Omental fat pad (tissue), 4 donors: ENCODE results near the gene RUNX1. TPM values are rescaled to one million over a fixed set of nuclear protein-coding genes. Genes with fewer than 3 reads are reported as not detected.

Source experiments
- ATAC-seq: fragments of 150-250 bp; one replicate; pipeline ENCODE4 v1.9.1; 2016; ENCODE audit warnings: mild to moderate bottlenecking, moderate library complexity; ENCODE audit not compliant: low FRiP score
- DNase-seq: peaks from one replicate; pipeline ENCODE4 v3.0.0-alpha.2; 2019; ENCODE audit warnings: low spot score
- total RNA-seq, 4 donors: library from RNA; depleted of rRNA; stranded (reverse); fragments of >200 nt; gene quantifications; one replicate each; pipeline ENCODE4 v1.1.0, GENCODE V29; 2016
- TF ChIP-seq, protein P1 (sequence below), 3 donors: fragments of 450-650 bp; IDR thresholded peaks; one replicate each; pipeline ENCODE4 v1.5.1; 2016 to 2017; ENCODE audit warnings: antibody characterized with exemption in 3 of 3, mild to moderate bottlenecking in 3 of 3, moderate library complexity in 2 of 3

The RUNX1 gene
- total RNA-seq, 4 donors from 2014 or later: 21.1 to 75.9 (median 30.2) TPM

DNA sequence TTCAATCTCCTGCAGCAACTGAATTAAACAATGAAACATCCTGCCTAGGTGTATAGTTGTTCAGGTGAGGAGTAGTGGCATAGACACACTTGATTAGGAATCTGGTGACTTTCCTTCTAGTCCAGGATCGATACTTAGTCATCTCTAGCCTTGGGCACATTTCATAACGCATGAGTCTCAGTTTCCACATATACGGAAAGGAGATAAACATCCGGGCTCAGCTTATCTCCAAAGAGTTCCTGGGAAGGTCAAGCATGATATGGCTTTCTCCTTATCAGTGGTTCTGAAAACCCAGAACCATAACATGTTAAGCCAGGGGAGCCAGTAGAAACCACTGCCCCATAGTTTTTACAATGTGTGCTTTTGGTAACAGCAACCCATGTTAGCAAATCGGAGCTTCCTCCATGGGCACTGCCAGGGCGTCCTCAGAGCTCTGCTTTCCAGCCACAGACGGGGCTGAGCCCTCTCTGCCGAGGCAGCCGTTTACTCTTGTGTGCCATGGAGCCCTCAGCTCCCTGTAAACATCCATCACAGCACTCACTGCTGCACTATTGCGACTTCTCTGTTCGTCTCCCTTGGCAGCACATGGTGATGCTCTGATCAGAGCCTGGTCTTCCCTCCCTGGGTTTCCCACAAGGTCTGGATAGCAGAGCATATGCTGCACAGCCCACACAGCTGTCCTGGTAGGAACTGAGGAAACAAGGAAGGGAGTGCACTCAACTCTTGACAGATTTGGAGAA lies 34.6 kb downstream of the RUNX1 start:
- TF ChIP-seq, protein P1, sequence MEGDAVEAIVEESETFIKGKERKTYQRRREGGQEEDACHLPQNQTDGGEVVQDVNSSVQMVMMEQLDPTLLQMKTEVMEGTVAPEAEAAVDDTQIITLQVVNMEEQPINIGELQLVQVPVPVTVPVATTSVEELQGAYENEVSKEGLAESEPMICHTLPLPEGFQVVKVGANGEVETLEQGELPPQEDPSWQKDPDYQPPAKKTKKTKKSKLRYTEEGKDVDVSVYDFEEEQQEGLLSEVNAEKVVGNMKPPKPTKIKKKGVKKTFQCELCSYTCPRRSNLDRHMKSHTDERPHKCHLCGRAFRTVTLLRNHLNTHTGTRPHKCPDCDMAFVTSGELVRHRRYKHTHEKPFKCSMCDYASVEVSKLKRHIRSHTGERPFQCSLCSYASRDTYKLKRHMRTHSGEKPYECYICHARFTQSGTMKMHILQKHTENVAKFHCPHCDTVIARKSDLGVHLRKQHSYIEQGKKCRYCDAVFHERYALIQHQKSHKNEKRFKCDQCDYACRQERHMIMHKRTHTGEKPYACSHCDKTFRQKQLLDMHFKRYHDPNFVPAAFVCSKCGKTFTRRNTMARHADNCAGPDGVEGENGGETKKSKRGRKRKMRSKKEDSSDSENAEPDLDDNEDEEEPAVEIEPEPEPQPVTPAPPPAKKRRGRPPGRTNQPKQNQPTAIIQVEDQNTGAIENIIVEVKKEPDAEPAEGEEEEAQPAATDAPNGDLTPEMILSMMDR (IDR thresholded peaks at IDR 0.05): no peak
- DNase-seq (no peak), ATAC-seq (no peak)

DNA sequence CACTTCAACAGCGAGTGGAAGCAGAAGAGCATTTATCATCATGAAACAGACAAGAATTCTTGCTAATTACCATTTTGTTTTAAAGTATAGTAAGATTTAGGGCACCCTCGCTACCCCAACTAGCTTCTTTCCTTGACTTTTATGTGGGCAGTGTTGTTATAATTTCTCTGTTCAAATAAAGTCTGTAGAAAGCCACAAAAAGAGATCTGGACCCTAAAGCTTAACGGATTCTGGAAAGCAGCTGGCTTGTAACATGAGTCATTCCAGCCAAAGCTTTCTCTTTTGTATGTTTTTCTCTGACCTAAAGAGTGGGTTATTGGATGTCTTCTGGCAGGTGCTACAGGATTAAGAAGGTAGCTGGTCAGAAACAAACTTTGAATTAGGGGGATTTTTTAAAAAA lies 37.4 kb downstream of the RUNX1 start:
- ATAC-seq: no peak
- no peak for DNase-seq
- TF ChIP-seq, protein P1 (IDR thresholded peaks at IDR 0.05): no peak

DNA sequence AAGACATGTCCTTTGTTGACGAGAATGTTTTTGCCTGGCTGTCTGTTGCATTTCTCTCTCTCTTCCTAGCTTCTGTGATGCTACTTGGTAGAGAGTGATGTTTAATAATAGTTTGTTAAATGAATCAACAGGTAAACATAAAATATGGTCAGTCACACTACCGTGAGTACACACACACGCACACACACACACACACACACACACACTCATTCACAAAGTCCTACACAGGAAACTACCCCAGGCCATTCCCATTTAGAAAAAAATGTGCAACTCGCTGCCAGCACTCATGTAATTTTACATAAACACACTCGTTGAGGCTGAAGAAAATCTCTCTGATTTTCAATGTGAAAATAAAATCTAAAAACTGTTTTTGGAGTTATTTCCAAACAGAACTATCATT lies 38.7 kb downstream of the RUNX1 start:
- TF ChIP-seq, protein P1 (IDR thresholded peaks at IDR 0.05): no peak
- DNase-seq (no peak), ATAC-seq (no peak)

DNA sequence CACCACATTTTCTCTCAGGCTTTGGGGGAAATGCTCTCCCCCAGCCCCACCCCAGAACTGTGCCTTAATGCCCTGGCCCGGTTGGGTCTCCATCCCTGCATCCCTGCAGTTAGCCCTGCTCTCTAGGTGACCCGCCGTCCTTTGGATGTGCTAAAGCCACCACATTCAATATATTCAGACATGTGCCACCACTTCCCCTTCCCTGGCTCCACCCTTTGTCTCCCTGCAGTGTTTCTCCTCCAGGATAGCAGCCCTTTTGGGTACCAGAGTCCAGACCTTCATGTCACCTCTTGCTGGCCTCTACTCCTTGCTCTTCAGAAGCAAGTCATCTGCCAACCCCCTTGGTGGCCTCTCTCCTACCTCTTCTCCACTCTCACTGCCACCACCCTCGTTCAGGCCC lies 41.8 kb downstream of the RUNX1 start:
- DNase-seq (no peak), ATAC-seq (no peak)
- TF ChIP-seq, protein P1 (IDR thresholded peaks at IDR 0.05): no peak

DNA sequence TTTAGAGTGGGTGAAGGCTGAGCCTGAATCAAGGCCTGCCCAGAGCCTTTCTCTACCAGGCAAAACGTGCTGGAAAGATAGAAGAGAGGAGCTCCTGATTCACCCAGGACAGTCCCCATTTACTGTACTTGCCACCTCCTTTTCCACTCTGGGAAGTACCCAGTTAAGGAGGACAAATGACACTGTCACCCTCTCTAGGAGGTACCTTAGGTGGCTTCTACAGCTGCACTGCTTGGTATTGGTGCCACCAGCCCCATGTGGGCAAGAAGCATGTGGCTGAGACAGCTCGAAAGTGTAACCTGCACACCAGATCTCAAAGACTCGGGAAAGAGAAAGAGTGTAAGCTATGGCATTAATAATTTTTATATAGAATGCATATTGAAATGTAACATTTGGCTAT lies 42.3 kb downstream of the RUNX1 start:
- no peak for ATAC-seq
- TF ChIP-seq, protein P1 (IDR thresholded peaks at IDR 0.05): no peak

DNA sequence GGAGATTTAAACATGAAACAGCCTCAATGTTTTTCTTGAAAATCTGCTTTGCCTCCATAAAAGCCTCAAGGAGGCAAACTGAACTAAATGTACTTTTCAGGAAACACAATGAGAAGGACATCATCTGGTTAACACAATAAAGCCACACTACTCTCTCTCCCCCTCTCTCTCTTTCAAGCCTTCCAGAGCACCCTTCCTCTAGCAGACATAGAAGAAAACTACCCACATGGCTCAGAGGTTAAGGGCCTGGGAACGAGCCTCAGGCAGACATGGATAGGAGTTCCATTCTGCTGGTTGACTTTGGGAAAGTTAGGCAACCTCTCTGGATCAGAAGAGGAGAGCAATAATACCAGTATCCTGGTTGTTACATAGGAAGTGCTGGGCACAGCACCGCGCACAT lies 42.9 kb downstream of the RUNX1 start:
- TF ChIP-seq, protein P1 (IDR thresholded peaks at IDR 0.05): no peak
- DNase-seq (no peak), ATAC-seq (no peak)

More for the DNA sequence above, 42.3 kb downstream of the RUNX1 start:
- DNase-seq: no peak

DNA sequence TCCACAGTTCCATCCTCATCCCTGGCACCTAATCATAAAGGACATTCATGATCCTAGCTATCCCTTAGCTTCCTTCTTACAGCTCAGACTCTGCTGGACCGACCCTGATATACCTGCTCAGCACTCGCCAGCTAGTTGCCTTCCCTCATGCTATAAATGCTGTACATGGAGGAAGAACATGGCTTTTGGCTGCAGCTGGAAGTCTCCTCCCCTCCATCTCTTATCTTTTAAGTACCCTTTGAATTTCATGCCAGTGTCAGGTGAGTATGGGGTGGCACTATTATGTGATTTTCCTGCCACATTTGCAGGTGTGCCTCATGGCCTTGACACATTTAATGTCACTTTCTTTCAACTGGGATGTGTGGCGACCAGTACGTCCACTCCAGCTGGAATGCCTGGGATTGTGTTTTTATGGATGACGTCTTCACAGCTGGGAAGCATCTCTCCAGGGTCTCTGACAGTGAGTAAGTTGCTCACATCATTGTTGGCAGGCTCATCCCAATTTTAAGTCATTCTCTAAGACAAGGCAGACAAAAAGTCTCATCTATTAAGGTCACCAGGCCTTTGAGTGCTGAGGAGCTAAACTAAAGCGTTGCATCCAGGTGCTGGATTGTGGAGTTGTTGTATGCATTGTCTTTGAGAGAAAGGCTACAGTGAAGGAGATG lies 43.4 kb downstream of the RUNX1 start:
- TF ChIP-seq, protein P1 (IDR thresholded peaks at IDR 0.05): no peak
- no peak for ATAC-seq
- no peak for DNase-seq
